CD4-positive, alpha-beta T cell treated with Interferon alpha-2 for 1 hour (primary cell): ENCODE results near the gene ADAM22.

Experiments used
- DNase-seq, 2 donors: peaks; one replicate each; pipeline ENCODE4 v3.0.0-alpha.2; 2020 to 2022

ADAM22 gene

GRCh38 chr7:87961754-87962153, 27.7 kb downstream of the ADAM22 start:
- DNase-seq = no peak

DNA sequence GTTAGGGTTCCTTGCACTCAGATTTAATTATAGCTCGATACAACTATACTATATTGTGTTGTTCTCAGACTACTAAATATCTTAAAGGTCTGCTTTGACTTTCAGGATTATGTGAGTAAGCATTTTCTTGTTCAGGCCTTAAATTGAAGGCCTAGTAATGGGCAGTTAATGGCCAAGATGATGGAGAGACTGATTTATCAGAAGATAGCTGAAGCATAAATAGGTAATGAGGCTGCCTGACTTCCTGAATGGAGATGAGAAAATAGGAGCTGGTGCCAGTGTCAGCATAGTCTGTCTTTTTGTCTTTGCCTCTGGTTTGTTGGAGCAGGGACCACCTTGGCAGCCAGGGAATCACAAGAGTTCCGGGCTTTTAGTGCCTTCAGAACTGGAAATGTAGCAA, 32.2 kb downstream of the ADAM22 start:
- DNase-seq = no peak

DNA sequence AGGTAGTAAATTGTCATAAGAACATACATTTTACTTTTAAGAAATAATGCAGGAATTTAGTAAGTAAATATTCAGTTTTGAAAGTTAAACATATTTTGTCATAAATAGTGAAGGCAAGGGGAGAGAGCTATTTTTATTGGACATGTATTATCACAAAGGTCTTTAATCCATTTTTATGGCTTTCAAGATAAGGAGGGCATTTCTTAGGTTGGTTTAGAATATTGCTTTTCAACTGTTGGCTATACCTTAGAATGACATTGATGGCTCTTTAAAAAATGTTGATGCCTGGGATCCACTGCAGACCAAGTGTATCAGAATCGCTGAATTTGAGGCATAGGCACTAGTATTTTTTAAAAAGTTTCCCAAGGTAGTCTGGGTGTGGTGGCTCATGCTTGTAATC, 34.0 kb downstream of the ADAM22 start:
- no peak for DNase-seq

DNA sequence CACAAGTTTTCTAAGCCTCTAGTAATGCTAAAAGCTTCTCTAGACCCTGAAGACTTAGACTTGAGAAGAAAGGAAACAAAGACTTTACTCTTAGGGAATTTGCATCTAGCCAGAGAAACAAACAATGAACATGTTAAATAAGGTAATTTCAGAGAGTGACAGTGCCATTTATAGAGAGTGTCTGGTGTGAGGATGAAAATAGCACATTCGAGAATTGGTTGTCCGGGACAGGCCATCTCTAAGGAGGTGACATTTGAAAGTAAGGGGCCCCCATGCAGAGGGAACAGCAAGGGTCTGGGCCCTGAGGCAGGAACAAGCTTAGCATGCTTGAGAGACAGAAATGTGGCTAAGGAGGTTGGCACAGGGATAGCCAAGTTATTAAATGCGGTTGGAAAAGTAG, 48.1 kb downstream of the ADAM22 start:
- DNase-seq = no peak

GRCh38 chr7:87984088-87984487, 50.0 kb downstream of the ADAM22 start:
- DNase-seq = no peak

GRCh38 chr7:87993269-87993668, 59.2 kb downstream of the ADAM22 start:
- no peak for DNase-seq

- DNase-seq = no peak
These were observed 65.2 kb downstream of the ADAM22 start for GRCh38 chr7:87999261-87999660.

- no peak for DNase-seq
These were observed 67.9 kb downstream of the ADAM22 start for GRCh38 chr7:88001744-88002530.

- DNase-seq = no peak
These were observed 68.6 kb downstream of the ADAM22 start for GRCh38 chr7:88002617-88003016.

GRCh38 chr7:88003581-88003980, 69.5 kb downstream of the ADAM22 start:
- DNase-seq = no peak

DNA sequence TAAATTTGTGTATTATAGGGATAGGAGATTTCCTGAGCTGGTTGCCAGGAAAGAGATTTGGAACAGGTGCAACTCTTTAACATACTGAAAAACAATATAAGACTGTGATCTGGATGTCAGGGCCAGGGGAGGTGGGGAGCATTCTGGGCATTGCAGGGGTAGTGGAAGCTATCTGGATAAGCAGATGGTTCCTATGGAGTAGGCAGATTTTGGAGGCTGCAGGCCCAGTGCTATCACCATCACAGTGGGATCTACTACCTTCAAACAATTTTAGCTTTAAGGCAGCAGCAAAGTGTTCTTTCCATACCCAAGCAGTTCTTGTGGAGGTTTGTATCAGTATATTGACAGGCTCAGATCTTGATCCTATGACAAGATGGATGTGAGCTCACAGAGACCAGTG, 71.1 kb downstream of the ADAM22 start:
- no peak for DNase-seq

DNA sequence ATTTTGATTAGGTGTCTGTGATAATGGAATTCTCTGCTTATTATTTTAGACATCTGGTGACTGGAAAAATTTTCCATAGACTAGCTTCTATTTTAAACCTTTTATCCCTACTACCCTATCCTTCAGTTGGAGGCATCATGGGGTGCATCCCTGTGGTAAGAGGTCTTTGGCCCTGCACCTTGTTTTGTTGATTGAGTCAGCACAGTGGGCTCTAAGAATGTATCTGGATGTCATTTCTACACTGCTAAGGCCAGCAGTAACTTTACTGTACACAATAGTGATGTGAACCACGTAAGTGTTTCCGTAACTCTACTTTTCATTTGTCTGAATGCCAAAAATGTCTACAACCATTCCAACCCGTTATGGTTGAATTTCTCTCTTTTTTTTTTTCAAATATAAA, 75.6 kb downstream of the ADAM22 start:
- DNase-seq = no peak

- no peak for DNase-seq
These were observed 78.0 kb downstream of the ADAM22 start for GRCh38 chr7:88012086-88012485.

DNA sequence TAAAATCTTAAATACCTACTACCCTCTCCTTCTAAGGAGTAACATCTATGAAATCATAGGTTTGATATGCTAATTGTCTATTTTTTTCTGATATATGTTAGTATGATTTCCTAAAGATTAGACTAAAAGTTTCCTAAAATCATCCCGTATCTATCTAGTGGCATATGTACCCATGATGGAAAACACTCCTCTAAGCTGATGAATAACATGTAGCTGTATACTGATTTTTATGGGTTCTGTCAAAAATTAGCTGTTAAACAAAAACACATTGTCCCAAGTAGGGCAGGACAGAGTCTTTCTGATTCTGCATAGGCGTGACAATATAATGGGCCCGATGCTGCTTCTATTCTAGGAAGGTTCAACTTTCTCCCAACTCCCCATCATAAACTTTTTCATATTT, 79.9 kb downstream of the ADAM22 start:
- DNase-seq = no peak

DNA sequence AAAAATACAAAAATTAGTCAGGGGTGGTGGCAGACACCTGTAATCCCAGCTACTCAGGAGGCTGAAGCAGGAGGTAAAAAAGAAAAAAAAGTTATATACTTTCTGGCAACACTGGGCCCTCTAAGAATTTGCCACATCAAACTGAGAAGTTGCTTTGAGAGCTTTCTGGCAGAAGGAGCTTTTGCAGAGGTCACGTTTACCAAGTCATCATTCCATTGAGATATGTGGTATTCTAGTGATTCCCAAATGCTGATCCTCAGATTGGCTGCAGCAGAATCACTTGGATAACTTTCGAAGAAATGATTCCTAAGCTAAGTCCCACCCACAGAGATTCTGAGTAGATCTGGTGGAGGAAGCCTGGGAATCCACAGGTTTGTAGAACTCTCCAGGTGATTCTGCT, 80.5 kb downstream of the ADAM22 start:
- no peak for DNase-seq

- DNase-seq = no peak
These were observed 81.3 kb downstream of the ADAM22 start for GRCh38 chr7:88015309-88015708.

DNA sequence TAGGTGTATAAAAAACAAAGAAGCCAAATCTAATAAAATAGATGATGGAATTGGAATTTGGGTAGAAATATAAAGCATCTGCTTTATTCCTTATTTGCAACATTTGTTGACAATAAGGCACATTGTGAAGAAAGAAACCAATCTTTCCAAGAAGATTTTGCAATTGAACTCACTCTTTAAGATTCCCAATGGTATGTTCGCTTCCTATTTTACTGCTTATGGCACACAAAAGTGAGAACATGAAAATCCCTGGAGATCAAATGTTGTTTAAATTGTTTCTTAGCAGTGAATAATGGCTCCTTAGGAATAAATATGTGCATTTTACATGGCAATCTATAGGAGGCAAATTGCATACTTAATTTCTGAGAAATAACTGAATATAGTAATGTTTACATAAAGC, 84.5 kb downstream of the ADAM22 start:
- DNase-seq = no peak

GRCh38 chr7:88020953-88021665, 87.1 kb downstream of the ADAM22 start:
- DNase-seq = no peak

DNA sequence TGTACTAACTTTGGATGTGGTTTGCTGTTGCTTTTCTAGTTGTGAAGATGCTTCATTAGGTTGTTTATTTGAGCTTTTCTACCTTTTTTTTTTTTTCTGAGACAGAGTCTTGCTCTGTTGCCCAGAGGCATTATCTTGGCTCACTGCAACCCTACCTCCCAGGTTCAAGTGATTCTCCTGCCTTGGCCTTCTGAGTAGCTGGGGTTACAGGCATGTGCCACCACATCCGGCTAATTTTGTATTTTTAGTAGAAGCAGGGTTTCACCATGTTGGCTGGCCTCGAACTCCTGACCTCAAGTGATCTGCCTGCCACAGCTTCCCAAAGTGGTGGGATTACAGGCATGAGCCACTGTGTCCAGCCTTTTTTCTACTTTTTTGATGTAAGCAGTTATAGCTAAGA, 93.7 kb downstream of the ADAM22 start:
- DNase-seq = no peak

DNA sequence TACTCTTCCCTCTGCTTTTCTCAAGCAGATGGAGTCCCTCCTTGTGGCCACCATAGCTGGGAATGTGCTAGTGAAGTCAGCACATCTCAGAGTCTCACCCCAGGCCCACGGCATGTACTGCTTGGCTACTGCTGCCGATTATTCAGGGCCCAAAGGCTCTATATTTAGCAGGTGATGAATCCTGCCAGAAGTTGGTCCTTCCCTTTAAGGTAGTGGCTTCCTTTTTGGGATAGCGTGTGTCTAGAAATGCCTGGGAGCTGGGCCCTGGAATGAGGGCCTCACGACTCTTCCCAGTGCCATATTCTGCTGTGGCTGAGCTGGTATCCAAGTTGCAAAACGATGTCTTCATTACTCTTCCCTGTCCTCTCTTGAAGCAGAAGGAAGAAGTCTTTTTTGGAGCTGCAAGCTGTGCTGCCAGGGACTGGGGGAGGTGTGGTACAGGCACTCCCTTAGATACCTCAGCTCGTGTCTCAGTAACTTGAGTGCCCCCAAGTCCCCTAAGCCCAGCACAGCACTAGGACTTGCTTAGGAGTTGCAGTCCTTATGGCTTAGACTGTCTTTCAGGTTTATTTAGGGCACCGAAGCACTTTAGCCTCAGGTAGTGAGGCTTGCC, 100.1 kb downstream of the ADAM22 start:
- no peak for DNase-seq

DNA sequence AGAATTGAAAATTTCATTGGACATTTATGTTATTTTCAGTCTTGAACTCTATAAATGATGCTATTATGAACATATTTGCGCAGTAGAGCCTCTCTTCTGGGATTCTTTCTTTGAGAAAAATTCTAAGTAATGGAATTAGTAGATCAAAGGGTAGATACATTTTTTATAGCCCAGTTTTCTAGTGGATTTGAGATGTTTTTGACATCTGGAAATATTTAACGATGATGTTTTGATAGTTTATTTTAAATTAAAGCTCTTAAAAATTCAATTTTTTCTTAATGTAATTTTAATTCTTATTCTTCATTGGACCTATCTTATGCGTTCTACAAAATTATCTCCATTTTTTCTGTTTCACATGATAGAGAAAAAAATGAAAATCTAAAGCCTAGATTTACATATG, 103.0 kb downstream of the ADAM22 start:
- DNase-seq = no peak

DNA sequence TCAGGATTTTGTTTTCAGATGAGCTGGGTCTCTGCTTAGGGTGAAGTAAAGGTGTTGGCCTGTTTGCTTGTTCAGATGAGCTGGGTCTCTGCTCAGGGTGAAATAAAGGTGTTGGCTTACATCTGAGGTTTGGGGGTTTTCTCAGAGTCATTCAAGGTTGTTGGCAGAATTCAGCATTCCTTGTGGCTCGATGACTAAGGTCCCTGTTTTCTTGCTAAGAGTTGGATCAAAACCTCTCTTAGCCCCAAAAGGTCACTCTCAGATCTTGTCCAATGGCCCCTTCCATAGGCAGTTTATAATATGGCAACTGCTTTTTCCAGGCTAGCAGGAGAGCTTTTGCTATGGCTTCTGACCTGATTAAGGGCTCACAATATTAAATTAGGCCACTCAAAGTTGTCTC, 106.6 kb downstream of the ADAM22 start:
- DNase-seq = no peak

DNA sequence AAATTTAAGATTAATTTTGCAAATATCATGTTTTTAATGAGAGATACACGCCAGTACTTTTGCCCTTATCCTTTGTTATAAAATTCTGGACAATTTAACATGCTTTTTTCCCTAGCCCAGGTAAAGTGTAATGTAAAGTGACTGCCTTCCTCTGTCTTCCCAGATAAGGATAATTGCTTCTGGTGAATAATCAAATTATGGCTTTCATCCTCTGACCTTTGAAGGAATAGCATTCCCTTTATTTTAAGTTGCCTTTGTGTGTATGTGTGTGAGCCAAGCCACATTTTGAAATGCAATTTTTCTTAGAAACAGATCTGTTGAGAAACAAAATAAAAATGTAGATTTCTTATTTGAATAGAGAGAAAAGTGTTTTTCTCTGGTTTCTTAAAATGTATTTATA, 107.5 kb downstream of the ADAM22 start:
- DNase-seq = no peak

GRCh38 chr7:88042157-88042556, 108.1 kb downstream of the ADAM22 start:
- DNase-seq = no peak
